NB4 (cell line): ENCODE results near the gene ACOXL.

ENCODE experiments used
- POLR2A ChIP-seq: IDR thresholded peaks from 2 replicates; pipeline ENCODE4 v1.6.1; 2011; ENCODE audit warnings: mild to moderate bottlenecking; ENCODE audit not compliant: insufficient read length; ENCODE audit errors: extremely low read depth
- TF ChIP-seq, protein P1 (sequence below): IDR thresholded peaks from one replicate; pipeline ENCODE4 v1.5.1; 2012; ENCODE audit warnings: low read depth, low read length

DNA sequence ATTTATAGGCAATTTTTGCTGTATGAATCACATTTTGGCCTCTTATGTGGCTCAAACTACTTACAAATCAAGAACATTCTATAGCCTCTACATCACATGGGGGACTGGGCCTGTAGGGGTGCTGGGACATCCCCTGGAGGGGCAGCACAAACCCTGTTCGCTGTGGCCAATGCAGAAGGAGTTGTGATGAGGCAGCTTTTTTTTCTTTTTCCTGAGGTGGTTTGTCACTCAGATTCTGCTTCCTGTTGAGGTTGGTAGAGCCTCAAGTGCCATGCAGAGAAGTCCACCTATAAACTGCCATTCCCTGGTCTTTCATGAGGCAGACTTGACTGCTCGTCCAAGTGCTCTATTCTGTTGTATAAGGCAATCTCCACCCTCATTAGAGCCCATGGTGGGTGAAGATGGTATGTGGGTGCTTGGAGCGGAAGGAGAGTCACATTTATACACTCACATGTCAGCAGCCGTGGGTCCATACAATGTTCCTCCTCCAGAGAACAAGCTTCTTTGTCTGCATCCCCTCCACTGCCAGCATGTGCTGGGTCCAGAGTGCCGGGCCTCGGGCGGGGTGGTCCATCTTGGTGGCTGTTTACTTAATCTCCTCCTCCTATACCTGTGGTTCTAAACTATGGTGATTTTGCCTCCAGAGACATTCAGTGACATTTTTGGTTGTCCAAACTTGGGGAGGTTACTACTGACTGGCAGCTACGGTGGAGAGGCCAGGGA lies 120.3 kb downstream of the ACOXL start:
- TF ChIP-seq, protein P1, sequence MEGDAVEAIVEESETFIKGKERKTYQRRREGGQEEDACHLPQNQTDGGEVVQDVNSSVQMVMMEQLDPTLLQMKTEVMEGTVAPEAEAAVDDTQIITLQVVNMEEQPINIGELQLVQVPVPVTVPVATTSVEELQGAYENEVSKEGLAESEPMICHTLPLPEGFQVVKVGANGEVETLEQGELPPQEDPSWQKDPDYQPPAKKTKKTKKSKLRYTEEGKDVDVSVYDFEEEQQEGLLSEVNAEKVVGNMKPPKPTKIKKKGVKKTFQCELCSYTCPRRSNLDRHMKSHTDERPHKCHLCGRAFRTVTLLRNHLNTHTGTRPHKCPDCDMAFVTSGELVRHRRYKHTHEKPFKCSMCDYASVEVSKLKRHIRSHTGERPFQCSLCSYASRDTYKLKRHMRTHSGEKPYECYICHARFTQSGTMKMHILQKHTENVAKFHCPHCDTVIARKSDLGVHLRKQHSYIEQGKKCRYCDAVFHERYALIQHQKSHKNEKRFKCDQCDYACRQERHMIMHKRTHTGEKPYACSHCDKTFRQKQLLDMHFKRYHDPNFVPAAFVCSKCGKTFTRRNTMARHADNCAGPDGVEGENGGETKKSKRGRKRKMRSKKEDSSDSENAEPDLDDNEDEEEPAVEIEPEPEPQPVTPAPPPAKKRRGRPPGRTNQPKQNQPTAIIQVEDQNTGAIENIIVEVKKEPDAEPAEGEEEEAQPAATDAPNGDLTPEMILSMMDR: no peak
- TF ChIP-seq POLR2A: no peak
